Endothelial cell of umbilical vein (primary cell): Measurements from ENCODE around the gene SLC25A38.

ENCODE experiments used
- CTCF ChIP-seq, 2 donors: IDR thresholded peaks; 1 replicate in 1 of 2; 2 replicates in 1 of 2; pipeline ENCODE4 v1.5.1; 2011; ENCODE audit warnings: low read length in 2 of 2, mild to moderate bottlenecking in 2 of 2, moderate library complexity in 2 of 2, control low read depth in 1 of 2, inconsistent platforms in 1 of 2, low read depth in 1 of 2; ENCODE audit not compliant: insufficient read depth in 1 of 2; ENCODE audit errors: extremely low read depth in 1 of 2
- EZH2 ChIP-seq: IDR thresholded peaks from 2 replicates; pipeline ENCODE4 v1.6.1; 2012; ENCODE audit warnings: borderline replicate concordance, low read depth, mild to moderate bottlenecking, moderate library complexity, low read length, inconsistent platforms; ENCODE audit not compliant: severe bottlenecking
- FOS ChIP-seq: IDR thresholded peaks from 2 replicates; pipeline ENCODE4 v1.6.1; 2011; ENCODE audit warnings: mild to moderate bottlenecking, low read length, moderate library complexity, borderline replicate concordance; ENCODE audit not compliant: insufficient read depth
- GATA2 ChIP-seq: IDR thresholded peaks from 2 replicates; pipeline ENCODE4 v1.7.0; 2011; ENCODE audit warnings: low read depth, mild to moderate bottlenecking, moderate library complexity, mixed read lengths, low read length; ENCODE audit not compliant: insufficient read length, insufficient read depth
- JUN ChIP-seq: IDR thresholded peaks from 2 replicates; pipeline ENCODE4 v1.6.1; 2011; ENCODE audit warnings: borderline replicate concordance, low read depth; ENCODE audit not compliant: insufficient read length, insufficient read depth
- MAX ChIP-seq: IDR thresholded peaks from 2 replicates; pipeline ENCODE4 v1.6.1; 2011; ENCODE audit not compliant: insufficient read depth, insufficient read length
- MYC ChIP-seq: IDR thresholded peaks from one replicate; pipeline ENCODE4 v1.6.1; 2011; ENCODE audit warnings: mild to moderate bottlenecking, low read depth, low read length
- POLR2A ChIP-seq: IDR thresholded peaks from 2 replicates; pipeline ENCODE4 v1.6.1; 2012; ENCODE audit warnings: low read depth, mild to moderate bottlenecking, control low read depth, low read length
- POLR2AphosphoS5 ChIP-seq: IDR thresholded peaks from 2 replicates; pipeline ENCODE4 v1.6.1; 2012; ENCODE audit warnings: low read depth, mild to moderate bottlenecking, control low read depth, low read length, moderate library complexity; ENCODE audit not compliant: insufficient read depth

GRCh38 chr3:39404943-39405686 is 21.9 kb downstream of the SLC25A38 start:
- TF ChIP-seq POLR2AphosphoS5, result no peak
- TF ChIP-seq CTCF (IDR thresholded peaks at IDR 0.05; ENCODE audit: extremely low read depth in 1 of 2, insufficient read depth in 1 of 2, low read depth in 1 of 2, low read length in 2 of 2), result no peak
- TF ChIP-seq POLR2A, result no peak
- TF ChIP-seq EZH2, result no peak
- no peak for TF ChIP-seq JUN
- TF ChIP-seq MYC, result no peak
- no peak for TF ChIP-seq MAX
- no peak for TF ChIP-seq FOS
- no peak for TF ChIP-seq GATA2
